Natural killer cell (primary cell): ENCODE results near the gene PNMA8C. TPM values are rescaled to one million over a fixed set of nuclear protein-coding genes. Genes with fewer than 3 reads are reported as not detected.
"Not testable (repeated sequence)": the region's sequence is repeated elsewhere in the genome, so short reads cannot be mapped to it uniquely, and the experiment has no call there.

Experiments
- ATAC-seq, 3 donors: fragments of 150-1000 bp in 2 of 3; fragments of 200-7000 bp in 1 of 3; cut with Tn5 transposase; 1 replicate in 1 of 3; 2 replicates in 2 of 3; pipeline ENCODE4 v1.10.0; 2021; ENCODE audit warnings: mild to moderate bottlenecking in 2 of 3, moderate library complexity in 2 of 3
- DNase-seq, 2 donors: peaks; one replicate each; pipeline versions ENCODE4 v3.0.0 to v3.0.0-alpha.2; 2013 to 2021; ENCODE audit warnings: mixed read lengths in 1 of 2
- H3K27ac ChIP-seq: one replicate; pipeline ENCODE4 v1.5.1; 2013; ENCODE audit warnings: mild to moderate bottlenecking, low read length
- H3K27me3 ChIP-seq: one replicate; pipeline ENCODE4 v1.6.1; 2013; ENCODE audit warnings: low read length; ENCODE audit not compliant: control insufficient read depth, insufficient read depth
- H3K36me3 ChIP-seq: one replicate; pipeline ENCODE4 v1.6.1; 2013; ENCODE audit warnings: low read length; ENCODE audit not compliant: control insufficient read depth, insufficient read depth
- H3K4me1 ChIP-seq: one replicate; pipeline ENCODE4 v1.6.1; 2013; ENCODE audit warnings: low read length; ENCODE audit not compliant: control insufficient read depth, insufficient read depth
- H3K4me3 ChIP-seq: one replicate; pipeline ENCODE4 v1.5.1; 2013; ENCODE audit warnings: low read length
- H3K9me3 ChIP-seq: one replicate; pipeline ENCODE4 v1.6.1; 2013; ENCODE audit warnings: low read length; ENCODE audit not compliant: control insufficient read depth, insufficient read depth
- H3K27ac Mint-ChIP-seq, 2 donors: one replicate each; pipeline ENCODE4 v1.8.0; 2022; ENCODE audit warnings: mild to moderate bottlenecking in 2 of 2, mixed read lengths in 2 of 2, moderate library complexity in 1 of 2
- H3K27me3 Mint-ChIP-seq, 2 donors: one replicate each; pipeline ENCODE4 v1.8.0; 2022; ENCODE audit warnings: low read depth in 2 of 2, mixed read lengths in 2 of 2
- H3K36me3 Mint-ChIP-seq: one replicate; pipeline ENCODE4 v1.8.0; 2022; ENCODE audit warnings: mixed read lengths
- H3K4me1 Mint-ChIP-seq, 2 donors: one replicate each; pipeline ENCODE4 v1.8.0; 2022; ENCODE audit warnings: mixed read lengths in 2 of 2
- H3K4me3 Mint-ChIP-seq: one replicate; pipeline ENCODE4 v1.8.0; 2022; ENCODE audit warnings: mild to moderate bottlenecking, moderate library complexity, mixed read lengths
- H3K9me3 Mint-ChIP-seq, 2 donors: one replicate each; pipeline ENCODE4 v1.8.0; 2022; ENCODE audit warnings: mixed read lengths in 2 of 2
- CTCF ChIP-seq: fragments of 200-600 bp; IDR thresholded peaks from one replicate; pipeline ENCODE4 v1.8.0; 2022; ENCODE audit warnings: antibody characterized with exemption
- whole genome bisulfite sequencing: methylation state at CpG from one replicate; pipeline ENCODE4 v1.1.7; 2013; ENCODE audit warnings: missing lambda C conversion rate; ENCODE audit not compliant: insufficient coverage; 5-methylcytosine and 5-hydroxymethylcytosine counted together
- intact Hi-C: fragments of 100-400 bp; cut with micrococcal nuclease; formaldehyde crosslinking; loops from one replicate; pipeline ENCODE4 v1.14.2; 2022
- total RNA-seq, 4 donors: library from RNA; stranded (reverse); fragments of 120-200 nt in 1 of 4; gene quantifications; one replicate each; pipeline versions ENCODE4 v1.2.3 to v1.2.4, GENCODE V29; 2013 to 2022

The PNMA8C gene
- total RNA-seq, 3 donors from 2014 or later (not counting 1 experiment from before 2014, with no cell fraction given), result 0.55 to 1.2 (median 0.87) TPM

DNA sequence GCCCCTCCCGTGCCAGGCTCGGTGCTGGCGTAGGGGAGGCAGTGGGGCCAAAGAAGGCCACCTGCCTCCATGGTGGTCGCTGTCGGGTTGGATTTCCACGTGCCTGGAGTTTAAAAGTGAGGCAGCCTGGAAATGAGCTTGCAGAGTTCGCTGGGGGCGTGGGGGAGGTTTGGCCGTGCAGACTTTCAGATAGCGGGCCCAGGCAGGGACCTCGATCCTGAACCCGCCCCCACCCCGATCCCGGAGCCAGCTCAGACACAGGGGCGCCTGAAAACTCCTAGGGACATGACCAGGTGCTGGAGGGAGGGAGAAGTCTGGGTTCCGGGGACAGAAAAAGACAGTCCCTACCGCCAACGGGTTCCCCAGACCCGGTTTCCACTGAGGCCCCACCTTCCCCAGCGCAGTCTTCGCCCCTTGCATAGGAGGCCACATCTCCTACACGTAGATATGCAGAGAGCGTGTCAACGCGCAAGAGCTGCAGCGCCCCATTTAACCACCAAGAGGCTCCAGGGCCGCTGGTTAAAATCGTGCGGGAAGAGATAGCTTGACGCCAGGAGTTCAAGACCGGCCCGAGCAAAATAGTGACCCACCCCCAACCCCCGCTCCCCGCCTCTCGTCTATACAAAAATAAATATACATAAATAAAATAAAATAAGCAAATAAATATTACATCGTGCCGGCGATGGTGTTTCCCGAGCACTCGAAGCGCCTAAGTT is 23.8 kb downstream of the PNMA8C start:
- peaks cover 22 to 24% of the 10 kb centered on the region in 2 donors for H3K4me1 Mint-ChIP-seq
- peak in 1 of 3 donors; percentile 36 for ATAC-seq

DNA sequence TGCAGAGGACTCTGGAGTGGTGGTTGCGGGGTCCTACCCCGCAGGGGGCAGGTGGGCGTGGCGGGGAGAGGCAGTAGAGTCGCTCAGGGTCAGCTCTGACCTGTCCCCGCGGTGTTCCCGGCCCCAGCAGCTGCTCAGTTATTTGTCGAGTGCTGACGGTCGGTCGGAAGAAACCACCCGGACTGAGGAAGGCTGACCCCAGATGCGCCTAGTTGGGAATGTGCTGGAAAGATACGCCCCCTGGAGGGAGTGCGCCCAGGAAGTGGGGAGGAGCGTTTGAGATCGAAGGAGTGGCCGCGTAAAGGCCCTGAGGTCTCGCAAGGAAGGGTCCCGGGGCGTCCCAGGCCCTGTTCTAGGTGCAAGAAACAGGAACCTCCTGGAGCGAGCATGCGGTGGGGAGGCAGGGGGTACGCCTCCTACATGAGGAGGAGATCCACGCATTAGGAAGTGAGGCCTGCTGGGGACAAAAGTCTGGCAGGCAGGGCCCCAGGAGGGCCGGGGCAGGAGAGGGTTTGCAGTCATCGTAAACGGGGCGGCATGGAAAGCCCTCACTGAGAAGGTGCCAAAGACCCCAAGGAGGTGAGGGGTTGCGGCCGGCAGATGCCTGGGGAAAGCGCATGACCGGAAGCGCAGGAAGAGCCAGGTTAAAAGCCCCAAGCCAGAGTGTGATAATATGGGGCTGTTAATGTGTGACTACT is 24.5 kb downstream of the PNMA8C start:
- Histone ChIP-seq H3K4me3 (no peak overlapping the region), H3K9me3 (no peaks in the 10 kb centered on the region), H3K36me3 (no peaks in the 10 kb centered on the region), H3K4me1 (peaks cover 27% of the 10 kb centered on the region), H3K27ac (no peak overlapping the region), H3K27me3 (peaks cover 32% of the 10 kb centered on the region)
- Mint-ChIP-seq H3K27me3 (peaks cover 43 to 47% of the 10 kb centered on the region in 2 donors), H3K9me3 (no peaks in the 10 kb centered on the region), H3K4me1 (peaks cover 22 to 24% of the 10 kb centered on the region in 2 donors), H3K27ac (peak overlapping the region in 1 of 2 donors; percentile 79), H3K36me3 (no peaks in the 10 kb centered on the region), H3K4me3 (peak overlapping the region; percentile 86)
- no peak for TF ChIP-seq CTCF
- WGBS, result 4% methylated on average over 36 of the region's 36 CpGs
- peak; percentile 36 to 77 (median 76) for ATAC-seq
- peak in 1 of 2 donors; percentile 21 for DNase-seq
- intact Hi-C loops, result no loop called here

More for the DNA sequence above, 23.8 kb downstream of the PNMA8C start:
- peaks cover 29% of the 10 kb centered on the region for H3K27me3 ChIP-seq
- intact Hi-C loops, result no loop called here
- H3K4me1 ChIP-seq, result peaks cover 27% of the 10 kb centered on the region
- Mint-ChIP-seq H3K27ac (peak overlapping the region in 1 of 2 donors; percentile 79), H3K4me3 (peak overlapping the region; percentile 86), H3K36me3 (no peaks in the 10 kb centered on the region), H3K9me3 (no peaks in the 10 kb centered on the region), H3K27me3 (peaks cover 43 to 47% of the 10 kb centered on the region in 2 donors)
- no peaks in the 10 kb centered on the region for H3K36me3 ChIP-seq
- peak in 1 of 2 donors; percentile 35 for DNase-seq
- H3K27ac ChIP-seq, result no peak overlapping the region
- H3K9me3 ChIP-seq, result no peaks in the 10 kb centered on the region
- no peak overlapping the region for H3K4me3 ChIP-seq
- WGBS, result 21% methylated on average over 36 of the region's 41 CpGs
- no peak for TF ChIP-seq CTCF

GRCh38 chr19:46402725-46403124 is 26.0 kb downstream of the PNMA8C start:
- H3K36me3 ChIP-seq, result no peaks in the 10 kb centered on the region
- Mint-ChIP-seq H3K4me3 (no peak overlapping the region), H3K36me3 (no peaks in the 10 kb centered on the region), H3K9me3 (no peaks in the 10 kb centered on the region), H3K27ac (no peak overlapping the region), H3K27me3 (peaks cover 31 to 34% of the 10 kb centered on the region in 2 donors), H3K4me1 (peaks cover 22 to 24% of the 10 kb centered on the region in 2 donors)
- H3K4me3 ChIP-seq, result no peak overlapping the region
- peaks cover 27% of the 10 kb centered on the region for H3K4me1 ChIP-seq
- DNase-seq, result no peak
- H3K9me3 ChIP-seq, result no peaks in the 10 kb centered on the region
- no peak for ATAC-seq
- WGBS, result 89% methylated on average over 11 of the region's 11 CpGs
- H3K27me3 ChIP-seq, result peaks cover 28% of the 10 kb centered on the region
- intact Hi-C loops, result loop anchor here (2.0 kb wide), 1 partner anchor 86 kb away; no protein-coding TSS in a partner anchor
- no peak overlapping the region for H3K27ac ChIP-seq
- no peak for TF ChIP-seq CTCF

GRCh38 chr19:46397801-46398479 is 30.8 kb downstream of the PNMA8C start:
- WGBS, result 90% methylated on average over 14 of the region's 14 CpGs
- H3K4me1 ChIP-seq, H3K27ac Mint-ChIP-seq, DNase-seq, H3K9me3 Mint-ChIP-seq, ATAC-seq, intact Hi-C loops, H3K36me3 Mint-ChIP-seq, H3K9me3 ChIP-seq, H3K27ac ChIP-seq, H3K4me3 ChIP-seq, H3K36me3 ChIP-seq, H3K4me3 Mint-ChIP-seq, H3K27me3 Mint-ChIP-seq: not testable (repeated sequence)
- peaks cover 5 to 14% of the 10 kb centered on the region in 2 donors for H3K4me1 Mint-ChIP-seq
- peaks cover 11% of the 10 kb centered on the region for H3K27me3 ChIP-seq
